Smooth muscle cell (in vitro differentiated cells): ENCODE measurements around the gene OR56A5. TPM values are rescaled to one million over a fixed set of nuclear protein-coding genes. Genes with fewer than 3 reads are reported as not detected.

Experiments used
- DNase-seq: peaks from one replicate; lab custom pipeline; 2025; ENCODE audit not compliant: unreplicated experiment; lab: John Stamatoyannopoulos, UW
- H2AFZ ChIP-seq: fragments of 200-600 bp; sonication (generic); 2 replicates; pipeline ENCODE4 v1.6.0; 2016; ENCODE audit warnings: antibody characterized with exemption, low read depth, mild to moderate bottlenecking
- H3F3A ChIP-seq: fragments of 200-600 bp; sonication (generic); 2 replicates; pipeline ENCODE4 v1.6.0; 2017; ENCODE audit warnings: antibody characterized with exemption, low read depth
- H3K27ac ChIP-seq: fragments of 200-600 bp; sonication (generic); 2 replicates; pipeline ENCODE4 v1.5.1; 2016; ENCODE audit warnings: low read depth, mild to moderate bottlenecking
- H3K27me3 ChIP-seq: fragments of 200-600 bp; sonication (generic); 2 replicates; pipeline ENCODE4 v1.6.1; 2016; ENCODE audit warnings: low read depth, mild to moderate bottlenecking
- H3K36me3 ChIP-seq: fragments of 200-600 bp; sonication (generic); 2 replicates; pipeline ENCODE4 v1.5.1; 2016; ENCODE audit warnings: low read depth
- H3K4me1 ChIP-seq: fragments of 200-600 bp; sonication (generic); 2 replicates; pipeline ENCODE4 v1.5.1; 2016; ENCODE audit warnings: low read depth
- H3K4me2 ChIP-seq: fragments of 200-600 bp; sonication (generic); 2 replicates; pipeline ENCODE4 v1.6.0; 2016; ENCODE audit warnings: mild to moderate bottlenecking
- H3K4me3 ChIP-seq: fragments of 200-600 bp; sonication (generic); 2 replicates; pipeline ENCODE4 v1.5.1; 2016; ENCODE audit warnings: mild to moderate bottlenecking
- H3K79me2 ChIP-seq: fragments of 200-600 bp; sonication (generic); 2 replicates; pipeline ENCODE4 v1.6.0; 2016; ENCODE audit warnings: low read depth, mild to moderate bottlenecking
- H3K9ac ChIP-seq: fragments of 200-600 bp; sonication (generic); 2 replicates; pipeline ENCODE4 v1.6.0; 2016; ENCODE audit warnings: low read depth
- H3K9me3 ChIP-seq: fragments of 200-600 bp; sonication (generic); replicated peaks from 2 replicates; pipeline ENCODE4 v1.5.1; 2016; ENCODE audit warnings: low read depth
- H4K20me1 ChIP-seq: fragments of 200-600 bp; sonication (generic); 2 replicates; pipeline ENCODE4 v1.6.0; 2016; ENCODE audit warnings: low read depth
- CTCF ChIP-seq: fragments of 200-600 bp; sonication (generic); IDR thresholded peaks from 2 replicates; pipeline ENCODE4 v1.5.1; 2017; ENCODE audit warnings: borderline replicate concordance, mild to moderate bottlenecking, antibody characterized with exemption; ENCODE audit not compliant: insufficient read depth, poor library complexity, severe bottlenecking
- WGBS: methylation state at CpG from one replicate; pipeline ENCODE4 v1.1.7; 2016; ENCODE audit warnings: low lambda C conversion rate; 5-methylcytosine and 5-hydroxymethylcytosine counted together
- polyA plus RNA-seq: library from polyadenylated mRNA; unstranded; fragments of >200 nt; fragmentation: Nextera tagmentation; extraction: Ambion mirVana; gene quantifications from 2 replicates; pipeline ENCODE4 v1.2.1, GENCODE V29; 2016
- total RNA-seq: library from RNA; depleted of rRNA; stranded (reverse); fragments of >200 nt; gene quantifications from 2 replicates; pipeline ENCODE4 v1.2.3, GENCODE V29; 2014

OR56A5 gene
- total and polyA plus RNA-seq, 2 experiments from 2014 or later: 2.2 TPM; not detected in 1

DNA sequence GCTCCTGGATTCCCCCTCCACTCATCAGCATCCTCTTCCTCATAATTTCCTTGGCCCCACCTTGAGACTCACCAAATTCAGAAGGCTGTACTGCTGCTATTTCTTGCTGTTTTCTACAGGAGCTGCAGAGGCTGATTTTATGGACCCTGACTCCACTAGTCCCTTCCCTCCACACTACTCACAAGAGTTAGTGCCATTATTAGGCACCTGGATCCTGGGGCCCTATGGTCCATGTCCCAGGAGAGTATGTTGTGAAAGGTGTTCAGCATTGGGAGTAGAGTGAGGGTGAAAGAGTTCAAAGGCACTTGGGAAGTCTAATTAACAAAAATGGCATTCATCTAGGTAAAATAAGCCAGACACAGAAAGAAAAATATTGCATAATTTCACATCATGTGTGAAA is 38.6 kb upstream of the OR56A5 start, which contains the start of gene OR56A4:
Gene OR56A4, minus strand, starts transcription at position 101 of the 400 bp plus-strand sequence. CDS start 3,954 bp downstream, outside the sequence.
- H2AFZ ChIP-seq: no peak within 1 kb of the TSS
- TF ChIP-seq CTCF: no peak
- no peaks in the 10 kb centered on the region for H3K9me3 ChIP-seq
- DNase-seq: no peak
- H3K4me3 ChIP-seq: no peak within 1 kb of the TSS
- H3K4me2 ChIP-seq: no peak within 1 kb of the TSS
- no peak within 1 kb of the TSS for H3K27ac ChIP-seq
- H3F3A ChIP-seq: no peaks in the 10 kb centered on the region
- H3K9ac ChIP-seq: no peak within 1 kb of the TSS
- H3K36me3 ChIP-seq: no peaks in the 10 kb centered on the region
- no peaks in the 10 kb centered on the region for H3K79me2 ChIP-seq
- H3K27me3 ChIP-seq: peaks cover 12% of the 10 kb centered on the region
- H3K4me1 ChIP-seq: no peaks in the 10 kb centered on the region
- H4K20me1 ChIP-seq: no peaks in the 10 kb centered on the region

- H3K9me3 ChIP-seq: no peaks in the 10 kb centered on the region
- H3K79me2 ChIP-seq: no peaks in the 10 kb centered on the region
- TF ChIP-seq CTCF: no peak
- H4K20me1 ChIP-seq: no peaks in the 10 kb centered on the region
- DNase-seq: no peak
- H3K4me3 ChIP-seq: no peak overlapping the region
- H3K4me2 ChIP-seq: no peak overlapping the region
- no peak overlapping the region for H3K9ac ChIP-seq
- H3K27me3 ChIP-seq: peaks cover 12% of the 10 kb centered on the region
- no peaks in the 10 kb centered on the region for H3K4me1 ChIP-seq
- H3K27ac ChIP-seq: no peak overlapping the region
- no peaks in the 10 kb centered on the region for H3F3A ChIP-seq
- H3K36me3 ChIP-seq: no peaks in the 10 kb centered on the region
- H2AFZ ChIP-seq: no peak overlapping the region
Measured at GRCh38 chr11:6006395-6006794, 38.1 kb upstream of the OR56A5 start.

DNA sequence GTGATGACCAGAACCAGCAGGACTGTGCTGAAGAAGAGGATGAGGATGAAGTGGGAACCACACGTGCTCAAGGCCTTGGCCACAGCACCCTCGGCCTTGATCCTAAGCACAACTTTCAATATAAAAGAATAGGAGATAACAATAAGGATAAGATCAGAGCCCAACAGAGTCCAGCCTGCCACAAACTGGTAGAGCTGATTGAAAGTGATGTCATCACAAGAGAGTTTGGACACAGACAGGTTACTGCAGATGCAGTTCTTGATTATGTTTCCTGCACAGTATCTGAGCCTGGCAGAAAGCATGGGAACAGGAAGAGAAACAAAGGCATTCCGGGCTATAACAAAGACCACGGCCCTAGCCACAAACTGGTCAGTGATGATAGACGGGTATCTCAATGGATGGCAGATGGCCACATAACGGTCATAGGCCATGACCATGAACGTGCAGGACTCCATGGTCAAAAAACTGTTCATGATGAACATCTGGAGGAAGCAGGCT is 34.0 kb upstream of the OR56A5 start:
- Histone ChIP-seq H3K27me3 (peaks cover 12% of the 10 kb centered on the region), H3K4me2 (no peak overlapping the region), H3K4me3 (no peak overlapping the region), H3K9ac (no peak overlapping the region), H3F3A (no peaks in the 10 kb centered on the region), H3K36me3 (no peaks in the 10 kb centered on the region), H4K20me1 (no peaks in the 10 kb centered on the region), H3K4me1 (no peaks in the 10 kb centered on the region), H2AFZ (no peak overlapping the region), H3K9me3 (no peaks in the 10 kb centered on the region), H3K27ac (no peak overlapping the region), H3K79me2 (no peaks in the 10 kb centered on the region)
- DNase-seq: no peak
- TF ChIP-seq CTCF: no peak
- WGBS: 91% methylated on average over 7 of the region's 7 CpGs

DNA sequence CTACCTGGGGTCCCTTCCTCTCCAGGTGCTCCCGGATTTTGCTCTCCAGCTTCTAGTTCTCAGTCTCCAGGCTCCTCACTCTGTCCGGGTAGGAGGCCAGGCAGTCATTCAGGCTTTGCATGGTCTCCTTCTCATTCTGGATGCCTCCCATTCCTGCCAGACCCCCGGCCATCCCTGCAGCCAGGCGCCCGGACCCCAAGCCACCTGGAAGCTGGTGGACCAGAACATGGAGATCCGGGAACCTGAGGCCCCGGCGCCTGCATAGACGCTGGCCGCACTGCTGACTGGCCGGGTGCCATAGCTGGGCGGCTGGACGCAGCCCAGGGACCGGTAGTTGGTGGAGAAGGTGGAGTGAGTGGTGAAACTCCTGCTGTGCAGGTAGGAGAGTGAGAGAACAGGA is 26.5 kb upstream of the OR56A5 start:
- no peak for DNase-seq
- Histone ChIP-seq H3K4me1 (no peaks in the 10 kb centered on the region), H3K79me2 (no peaks in the 10 kb centered on the region), H3K9ac (no peak overlapping the region), H3F3A (no peaks in the 10 kb centered on the region), H3K4me3 (no peak overlapping the region), H3K36me3 (no peaks in the 10 kb centered on the region), H3K4me2 (no peak overlapping the region), H3K27ac (no peak overlapping the region), H4K20me1 (no peaks in the 10 kb centered on the region), H2AFZ (no peak overlapping the region), H3K27me3 (peaks cover 8% of the 10 kb centered on the region), H3K9me3 (no peaks in the 10 kb centered on the region)
- TF ChIP-seq CTCF: no peak
- 86% methylated on average over 14 of the region's 14 CpGs for WGBS
